ENCODE data around the gene SPAG16.

GRCh38 chr2:213763354-213763753 lies 479.1 kb downstream of the SPAG16 start:
- TF ChIP-seq CTCF (conservative IDR thresholded peaks at IDR 0.05; ENCODE audit: low read depth, low read length): no peak
- no peak for TF ChIP-seq EZH2 (IDR thresholded peaks at IDR 0.05; ENCODE audit: low read length, unreplicated experiment)
